K562 (cell line): ENCODE data around the gene ATP1A2. TPM values are rescaled to one million over a fixed set of nuclear protein-coding genes. Genes with fewer than 3 reads are reported as not detected.

Source experiments
- CEBPZ ChIP-seq: fragments of 150-350 bp; IDR thresholded peaks from 2 replicates; pipeline ENCODE4 v1.6.1; 2014; ENCODE audit warnings: low read depth, mild to moderate bottlenecking, low read length, borderline replicate concordance
- EZH2 ChIP-seq: IDR thresholded peaks from 2 replicates; pipeline ENCODE4 v1.6.1; 2012; ENCODE audit warnings: low read depth, mild to moderate bottlenecking, inconsistent platforms, low read length, borderline replicate concordance
- JUND ChIP-seq, 2 experiments: IDR thresholded peaks; 2 replicates in 1 of 2; 3 replicates in 1 of 2; pipeline ENCODE4 v1.6.1; 2011; ENCODE audit warnings: borderline replicate concordance in 2 of 2, low read depth in 2 of 2, low read length in 2 of 2, improper control_type of control experiment in 1 of 2, missing biosample characterization in 1 of 2, missing genetic modification characterization in 1 of 2, missing genetic modification reagents in 1 of 2
- LARP7 ChIP-seq: fragments of 450-650 bp; IDR thresholded peaks from 2 replicates; pipeline ENCODE4 v1.6.1; 2016
- MAFF ChIP-seq: IDR thresholded peaks from 2 replicates; pipeline ENCODE4 v1.6.1; 2012; ENCODE audit warnings: low read length, improper control_type of control experiment
- PATZ1 ChIP-seq: fragments of 250-450 bp; sonication (Bioruptor Pico); IDR thresholded peaks from 2 replicates; pipeline ENCODE4 v1.5.0; 2020; ENCODE audit warnings: mild to moderate bottlenecking, borderline replicate concordance
- POLR2AphosphoS5 ChIP-seq: IDR thresholded peaks from 2 replicates; pipeline ENCODE4 v1.6.1; 2011; ENCODE audit warnings: mild to moderate bottlenecking, low read depth, low read length, moderate library complexity; ENCODE audit not compliant: control insufficient read depth, insufficient read depth
- RBM25 ChIP-seq: fragments of 200-400 bp; formaldehyde crosslinking; IDR thresholded peaks from 2 replicates; pipeline ENCODE4 v1.6.1; 2018; ENCODE audit warnings: low read length, low read depth, moderate library complexity; ENCODE audit not compliant: severe bottlenecking
- RFX5 ChIP-seq: IDR thresholded peaks from 2 replicates; pipeline ENCODE4 v1.6.1; 2011; ENCODE audit warnings: low read depth, mild to moderate bottlenecking, improper control_type of control experiment, low read length
- SMAD4 ChIP-seq: fragments of 250-450 bp; sonication (Bioruptor Pico); conservative IDR thresholded peaks from 2 replicates; pipeline ENCODE4 v1.8.0; 2021; ENCODE audit warnings: inconsistent platforms, mild to moderate bottlenecking, moderate library complexity
- SMC3 ChIP-seq: conservative IDR thresholded peaks from 2 replicates; pipeline ENCODE4 v1.6.1; 2011; ENCODE audit warnings: low read depth, low read length, improper control_type of control experiment; ENCODE audit not compliant: insufficient read depth
- SNRNP70 ChIP-seq: fragments of 200-400 bp; formaldehyde crosslinking; optimal IDR thresholded peaks from 2 replicates; pipeline ENCODE3; 2017; ENCODE audit warnings: low read depth, low read length
- SOX6 ChIP-seq: fragments of 450-650 bp; IDR thresholded peaks from 2 replicates; pipeline ENCODE4 v1.6.1; 2014; ENCODE audit warnings: mild to moderate bottlenecking
- TRIM24 ChIP-seq, 2 experiments: fragments of 450-650 bp; IDR thresholded peaks; 2 replicates each; pipeline ENCODE4 v1.6.1; 2016
- ZEB2 ChIP-seq: fragments of 450-650 bp; IDR thresholded peaks from 2 replicates; pipeline ENCODE4 v1.6.1; 2016
- ZNF445 ChIP-seq: fragments of 250-450 bp; sonication (Bioruptor Pico); IDR thresholded peaks from 2 replicates; pipeline ENCODE4 v1.4.0; 2020; ENCODE audit warnings: low read depth, mild to moderate bottlenecking, moderate library complexity
- ZNF79 ChIP-seq: fragments of 250-450 bp; sonication (Bioruptor Pico); IDR thresholded peaks from 2 replicates; pipeline ENCODE4 v1.4.0; 2020; ENCODE audit warnings: low read depth, mild to moderate bottlenecking, moderate library complexity
- polyA plus RNA-seq, 8 experiments: library from polyadenylated mRNA; depleted of rRNA in 4 of 8; stranded (reverse) in 5 of 8; unstranded in 3 of 8; fragments of >200 nt; fragmentation: Nextera tagmentation in 2 of 8; fragmentation: Illumina TruSeq in 1 of 8; extraction: Ambion mirVana in 2 of 8; extraction: Trizol in 1 of 8; gene quantifications; 2 replicates each; pipeline versions ENCODE4 v1.2.1 to v1.2.3, GENCODE V29; 2011 to 2014; ENCODE audit warnings: inconsistent platforms in 1 of 8, missing spikeins in 1 of 8
- total RNA-seq, 7 experiments: library from RNA; depleted of rRNA in 6 of 7; stranded (reverse); fragments of >200 nt in 6 of 7; fragmentation: Illumina TruSeq in 2 of 7; extraction: Trizol in 2 of 7; gene quantifications; 2 replicates each; pipeline versions ENCODE4 v1.2.1 to v1.2.3, GENCODE V29; 2011 to 2021; ENCODE audit warnings: low replicate concordance in 1 of 7
- TF ChIP-seq, protein P1 (sequence below), 3 experiments: IDR thresholded peaks in 2 of 3; conservative IDR thresholded peaks in 1 of 3; 2 replicates each; pipeline ENCODE4 v1.5.1; 2011 to 2012; ENCODE audit warnings: low read length in 3 of 3, mild to moderate bottlenecking in 3 of 3, control low read depth in 2 of 3, improper control_type of control experiment in 1 of 3, inconsistent platforms in 1 of 3, low read depth in 1 of 3, mixed read lengths in 1 of 3, moderate library complexity in 1 of 3; ENCODE audit not compliant: insufficient read depth in 2 of 3
- TF ChIP-seq, protein P2 (sequence below): fragments of 250-450 bp; sonication (Bioruptor Pico); IDR thresholded peaks from 2 replicates; pipeline ENCODE4 v1.8.0; 2022; ENCODE audit warnings: moderate library complexity, mild to moderate bottlenecking, inconsistent platforms

ATP1A2 gene
- total and polyA plus RNA-seq, 9 of the 15 experiments (the other 6 are each of a cell fraction or from before 2014, with no cell fraction given), result 0.04 to 0.11 (median 0.09) TPM; not detected in 6

GRCh38 chr1:160108888-160109662 is 6.5 kb upstream of the ATP1A2 start (continued):
- TF ChIP-seq EZH2, result no peak
- no peak for TF ChIP-seq MAFF
- no peak for TF ChIP-seq RFX5
- no peak for TF ChIP-seq CEBPZ
- no peak for TF ChIP-seq SOX6
- no peak for TF ChIP-seq RBM25
- TF ChIP-seq PATZ1 (CRISPR knock-in tag), result no peak
- TF ChIP-seq ZNF79 (CRISPR knock-in tag), result no peak
- no peak for TF ChIP-seq POLR2AphosphoS5
- TF ChIP-seq TRIM24 (IDR thresholded peaks at IDR 0.05), result peak; percentile 84 to 85
- TF ChIP-seq SMC3, result no peak
- TF ChIP-seq SNRNP70, result no peak
- TF ChIP-seq, protein P1, sequence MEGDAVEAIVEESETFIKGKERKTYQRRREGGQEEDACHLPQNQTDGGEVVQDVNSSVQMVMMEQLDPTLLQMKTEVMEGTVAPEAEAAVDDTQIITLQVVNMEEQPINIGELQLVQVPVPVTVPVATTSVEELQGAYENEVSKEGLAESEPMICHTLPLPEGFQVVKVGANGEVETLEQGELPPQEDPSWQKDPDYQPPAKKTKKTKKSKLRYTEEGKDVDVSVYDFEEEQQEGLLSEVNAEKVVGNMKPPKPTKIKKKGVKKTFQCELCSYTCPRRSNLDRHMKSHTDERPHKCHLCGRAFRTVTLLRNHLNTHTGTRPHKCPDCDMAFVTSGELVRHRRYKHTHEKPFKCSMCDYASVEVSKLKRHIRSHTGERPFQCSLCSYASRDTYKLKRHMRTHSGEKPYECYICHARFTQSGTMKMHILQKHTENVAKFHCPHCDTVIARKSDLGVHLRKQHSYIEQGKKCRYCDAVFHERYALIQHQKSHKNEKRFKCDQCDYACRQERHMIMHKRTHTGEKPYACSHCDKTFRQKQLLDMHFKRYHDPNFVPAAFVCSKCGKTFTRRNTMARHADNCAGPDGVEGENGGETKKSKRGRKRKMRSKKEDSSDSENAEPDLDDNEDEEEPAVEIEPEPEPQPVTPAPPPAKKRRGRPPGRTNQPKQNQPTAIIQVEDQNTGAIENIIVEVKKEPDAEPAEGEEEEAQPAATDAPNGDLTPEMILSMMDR (IDR thresholded peaks at IDR 0.05 in 2 of 3, conservative IDR thresholded peaks at IDR 0.05 in 1 of 3; ENCODE audit: insufficient read depth in 2 of 3, low read depth in 1 of 3, low read length in 3 of 3), result peak; percentile 47 to 67 (median 59); a peak in 5 of 6 replicates
- TF ChIP-seq LARP7, result no peak
- TF ChIP-seq ZNF445, result no peak
- TF ChIP-seq JUND (IDR thresholded peaks at IDR 0.05; ENCODE audit: borderline replicate concordance, low read depth, low read length), result peak; percentile 58
- TF ChIP-seq JUND (tag; IDR thresholded peaks at IDR 0.05; ENCODE audit: borderline replicate concordance, low read depth, low read length), result 0 out of 3 replicates have a peak, but pooled peaks have one; percentile 28
- TF ChIP-seq, protein P2, sequence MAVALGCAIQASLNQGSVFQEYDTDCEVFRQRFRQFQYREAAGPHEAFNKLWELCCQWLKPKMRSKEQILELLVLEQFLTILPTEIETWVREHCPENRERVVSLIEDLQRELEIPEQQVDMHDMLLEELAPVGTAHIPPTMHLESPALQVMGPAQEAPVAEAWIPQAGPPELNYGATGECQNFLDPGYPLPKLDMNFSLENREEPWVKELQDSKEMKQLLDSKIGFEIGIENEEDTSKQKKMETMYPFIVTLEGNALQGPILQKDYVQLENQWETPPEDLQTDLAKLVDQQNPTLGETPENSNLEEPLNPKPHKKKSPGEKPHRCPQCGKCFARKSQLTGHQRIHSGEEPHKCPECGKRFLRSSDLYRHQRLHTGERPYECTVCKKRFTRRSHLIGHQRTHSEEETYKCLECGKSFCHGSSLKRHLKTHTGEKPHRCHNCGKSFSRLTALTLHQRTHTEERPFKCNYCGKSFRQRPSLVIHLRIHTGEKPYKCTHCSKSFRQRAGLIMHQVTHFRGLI (CRISPR knock-in tag), result no peak
- peak; percentile 53 for TF ChIP-seq SMAD4 (CRISPR knock-in tag)
- TF ChIP-seq ZEB2, result no peak
